Activated T-helper 1 cell treated with anti-CD3 and anti-CD28 coated beads, Interleukin-12 subunit alpha, Interleukin-12 subunit beta, Interleukin-2, Interleukin-4 antibody, amounts not matched to agents 30 ng/mL and 10 ng/mL and 1 ng/mL, durations not matched to agents 14 hours and 24 hours and 36 hours (primary cell): Measurements from ENCODE around the gene FAM13A. TPM values are rescaled to one million over a fixed set of nuclear protein-coding genes. Genes with fewer than 3 reads are reported as not detected.

ENCODE experiments used
- DNase-seq: peaks from one replicate; pipeline ENCODE4 v3.0.0; 2021; ENCODE audit warnings: low spot score
- H3K27ac Mint-ChIP-seq: one replicate; pipeline ENCODE4 v1.8.0; 2021; ENCODE audit warnings: mild to moderate bottlenecking, mixed read lengths
- H3K27me3 Mint-ChIP-seq: one replicate; pipeline ENCODE4 v1.8.0; 2022; ENCODE audit warnings: mild to moderate bottlenecking, moderate library complexity, mixed read lengths; ENCODE audit not compliant: insufficient read depth
- H3K36me3 Mint-ChIP-seq: one replicate; pipeline ENCODE4 v1.8.0; 2021; ENCODE audit warnings: low read depth, mixed read lengths
- H3K4me1 Mint-ChIP-seq: one replicate; pipeline ENCODE4 v1.8.0; 2021; ENCODE audit warnings: low read depth, mixed read lengths
- H3K4me3 Mint-ChIP-seq: one replicate; pipeline ENCODE4 v1.8.0; 2021; ENCODE audit warnings: mild to moderate bottlenecking, moderate library complexity, mixed read lengths
- H3K9me3 Mint-ChIP-seq: one replicate; pipeline ENCODE4 v1.8.0; 2021; ENCODE audit warnings: mixed read lengths
- intact Hi-C: fragments of 100-400 bp; cut with micrococcal nuclease; formaldehyde crosslinking; loops from one replicate; pipeline ENCODE4 v1.15.1; 2024
- total RNA-seq: library from RNA; stranded (reverse); gene quantifications from 2 replicates; pipeline ENCODE4 v1.2.3, GENCODE V29; 2022

Gene FAM13A
- total RNA-seq, 1 donor from 2014 or later, result 3.0 TPM

DNA sequence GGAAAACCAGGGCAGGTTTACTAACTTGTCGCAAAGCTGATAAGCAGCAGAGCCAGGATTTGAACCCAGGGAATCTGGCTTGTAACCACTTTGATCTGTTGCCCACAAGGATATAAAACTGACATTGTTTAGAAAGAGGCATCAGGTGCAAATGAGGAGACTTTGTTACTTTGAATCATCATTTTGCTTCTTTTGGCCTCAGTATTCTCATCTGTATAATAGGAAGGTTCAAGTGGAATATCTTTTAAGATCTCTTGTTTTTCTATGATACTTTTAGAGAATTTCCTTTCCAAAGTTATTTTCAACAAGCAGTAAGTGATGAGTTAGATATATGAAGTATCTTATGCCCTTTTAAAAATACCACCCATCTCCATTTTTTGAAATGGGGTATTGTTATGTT, 301.5 kb downstream of the FAM13A start:
- H3K4me3 Mint-ChIP-seq, result no peak overlapping the region
- no peak overlapping the region for H3K27ac Mint-ChIP-seq
- no peak for DNase-seq
- no peaks in the 10 kb centered on the region for H3K4me1 Mint-ChIP-seq
- H3K36me3 Mint-ChIP-seq, result peaks cover 9% of the 10 kb centered on the region
- H3K27me3 Mint-ChIP-seq, result peaks cover 2% of the 10 kb centered on the region
- intact Hi-C loops, result no loop called here
- H3K9me3 Mint-ChIP-seq, result no peaks in the 10 kb centered on the region

DNA sequence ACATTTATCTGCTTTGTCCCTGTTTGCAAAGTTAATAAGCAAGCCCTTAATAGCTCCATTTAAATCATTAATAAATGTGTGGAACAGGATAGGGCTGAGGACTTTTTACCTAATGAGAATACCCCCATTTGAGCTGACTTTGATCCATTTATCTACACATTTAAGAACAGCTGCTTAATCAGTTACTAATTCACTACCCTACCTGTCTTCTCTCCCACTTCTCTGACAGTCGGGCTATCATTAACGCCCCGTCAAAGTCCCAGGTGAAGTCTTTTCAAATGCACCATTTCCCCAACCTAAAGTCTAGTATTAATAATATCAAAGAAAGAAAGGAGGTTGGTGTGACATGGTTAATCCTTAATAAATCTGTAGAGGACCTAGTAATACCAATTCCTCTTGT, 302.2 kb downstream of the FAM13A start:
- H3K36me3 Mint-ChIP-seq, result peaks cover 14% of the 10 kb centered on the region
- peaks cover 2% of the 10 kb centered on the region for H3K27me3 Mint-ChIP-seq
- intact Hi-C loops, result no loop called here
- DNase-seq, result no peak
- H3K4me1 Mint-ChIP-seq, result no peaks in the 10 kb centered on the region
- no peaks in the 10 kb centered on the region for H3K9me3 Mint-ChIP-seq
- H3K27ac Mint-ChIP-seq, result no peak overlapping the region
- H3K4me3 Mint-ChIP-seq, result no peak overlapping the region

DNA sequence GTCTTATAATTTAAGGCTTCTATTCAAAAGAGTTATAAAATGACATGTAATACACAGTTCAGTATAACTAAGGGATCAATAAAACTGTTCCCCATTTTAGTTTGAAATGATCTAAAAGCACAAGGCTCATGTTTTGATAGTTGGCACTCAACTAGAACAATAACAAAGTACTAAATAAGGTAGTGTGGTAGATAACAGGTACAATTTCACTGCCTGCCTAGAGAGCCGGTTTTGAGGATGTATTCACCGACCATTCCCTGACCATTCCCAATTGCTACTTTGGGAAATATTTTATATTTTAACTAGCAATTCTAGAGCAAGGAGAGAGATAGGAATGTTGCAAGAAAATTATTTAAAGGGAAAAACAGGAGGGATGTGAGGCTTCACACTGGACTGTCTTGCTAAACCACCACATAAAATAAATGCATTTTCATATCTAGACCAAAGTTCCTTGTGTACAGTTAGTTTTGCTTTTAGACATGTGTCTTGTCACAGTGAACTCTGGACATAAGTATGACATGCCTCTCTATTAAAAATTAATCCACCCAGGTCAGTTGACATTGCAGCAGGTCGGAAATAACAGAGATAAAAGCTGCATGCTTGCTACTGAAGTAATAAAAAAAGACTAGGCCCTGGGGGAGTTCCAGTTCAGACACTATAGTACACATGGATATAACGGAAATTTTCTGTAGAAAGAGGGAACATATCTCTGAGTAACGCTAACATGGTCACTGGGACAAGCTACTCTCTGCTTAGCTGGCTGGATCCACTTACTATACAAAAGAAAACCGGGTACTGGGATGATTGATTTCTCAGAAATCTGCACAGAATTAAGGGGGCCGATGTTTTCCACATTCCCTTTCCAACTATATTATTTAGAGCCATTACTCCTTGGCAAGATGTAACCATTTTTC, 303.1 kb downstream of the FAM13A start:
- no peak overlapping the region for H3K4me3 Mint-ChIP-seq
- H3K27ac Mint-ChIP-seq, result no peak overlapping the region
- H3K27me3 Mint-ChIP-seq, result peaks cover 2% of the 10 kb centered on the region
- DNase-seq, result no peak
- H3K36me3 Mint-ChIP-seq, result peaks cover 19% of the 10 kb centered on the region
- H3K4me1 Mint-ChIP-seq, result no peaks in the 10 kb centered on the region
- H3K9me3 Mint-ChIP-seq, result no peaks in the 10 kb centered on the region
- intact Hi-C loops, result no loop called here

DNA sequence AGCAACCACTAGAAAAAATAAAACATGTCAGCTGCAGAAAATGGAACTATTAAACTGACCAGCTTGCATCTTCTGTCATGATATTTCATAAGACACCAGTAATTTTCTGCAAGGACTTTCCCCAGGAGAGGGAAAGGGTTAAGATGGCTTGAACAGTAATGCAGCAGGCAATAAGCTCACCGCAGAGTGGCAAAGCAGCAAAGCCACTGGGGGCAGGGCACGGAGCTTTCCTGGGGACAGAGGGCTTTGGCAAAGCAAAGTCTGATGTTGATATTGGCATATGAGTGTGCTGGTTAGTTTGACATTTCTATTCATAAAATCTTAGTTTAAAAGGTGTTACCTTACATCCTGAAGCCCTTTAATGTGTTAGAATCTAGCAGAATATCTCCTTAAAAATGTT, 304.2 kb downstream of the FAM13A start:
- DNase-seq, result no peak
- Mint-ChIP-seq H3K27me3 (peaks cover 2% of the 10 kb centered on the region), H3K4me3 (no peak overlapping the region), H3K27ac (no peak overlapping the region), H3K4me1 (no peaks in the 10 kb centered on the region), H3K36me3 (peaks cover 25% of the 10 kb centered on the region), H3K9me3 (no peaks in the 10 kb centered on the region)
- intact Hi-C loops, result no loop called here

DNA sequence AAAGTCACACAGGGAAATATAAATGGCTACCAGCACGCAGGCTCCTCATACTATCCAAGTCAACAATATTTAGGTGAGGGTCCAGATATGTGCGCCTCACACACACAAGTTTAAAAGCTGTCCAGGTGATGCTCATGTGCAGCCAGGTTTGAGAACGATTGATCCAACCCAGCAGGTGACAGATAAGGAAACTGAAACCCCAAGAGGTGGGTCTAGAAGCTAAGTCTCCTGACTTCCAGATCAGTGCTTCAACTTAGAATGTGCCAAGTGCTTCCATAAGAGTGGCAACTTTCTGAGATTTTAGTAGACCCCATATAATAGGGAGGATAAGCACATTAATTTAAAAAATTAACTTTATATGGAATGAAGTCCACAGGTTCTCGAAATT, 304.9 kb downstream of the FAM13A start:
- H3K4me3 Mint-ChIP-seq, result no peak overlapping the region

DNA sequence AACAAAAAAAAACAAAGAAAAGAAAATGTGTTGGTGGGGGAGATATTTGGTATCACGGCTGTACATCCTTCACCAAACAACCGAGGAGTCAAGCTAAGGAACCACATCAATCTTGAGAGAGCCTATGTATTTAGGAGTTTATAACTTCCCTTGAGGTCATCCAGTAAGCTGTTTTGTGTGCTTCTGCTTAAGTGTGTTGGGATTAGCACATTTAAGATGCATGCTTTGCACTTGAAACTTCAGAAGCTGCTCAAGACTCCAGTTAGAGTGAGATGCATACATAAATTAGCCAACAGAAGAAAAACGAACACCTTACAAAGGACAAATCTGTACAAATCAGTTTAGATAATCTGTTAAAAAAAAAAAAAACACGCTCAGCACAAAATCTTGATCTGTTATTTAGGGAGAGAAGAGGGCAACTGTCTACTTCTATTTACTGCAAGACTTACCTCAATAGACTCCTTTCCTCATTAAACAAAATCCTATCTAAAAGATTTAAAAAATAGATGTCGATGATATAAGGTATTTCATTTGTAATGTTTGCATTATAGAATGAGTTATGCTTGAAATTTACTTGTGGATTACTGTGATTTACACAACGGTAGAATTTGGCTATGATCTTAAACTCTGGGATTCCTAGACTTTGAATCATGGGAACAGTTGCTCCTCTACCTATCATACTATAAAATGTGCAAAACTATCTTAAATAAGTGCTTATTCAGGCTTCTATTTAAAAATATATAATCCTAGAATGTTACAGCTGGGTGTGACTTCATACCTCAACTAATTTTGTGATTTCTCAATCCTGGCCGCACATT, 305.5 kb downstream of the FAM13A start:
- H3K36me3 Mint-ChIP-seq, result peaks cover 27% of the 10 kb centered on the region
- DNase-seq, result no peak
- H3K27me3 Mint-ChIP-seq, result peaks cover 2% of the 10 kb centered on the region
- intact Hi-C loops, result no loop called here
- no peak overlapping the region for H3K4me3 Mint-ChIP-seq
- no peaks in the 10 kb centered on the region for H3K9me3 Mint-ChIP-seq
- no peak overlapping the region for H3K27ac Mint-ChIP-seq
- no peaks in the 10 kb centered on the region for H3K4me1 Mint-ChIP-seq

More for the DNA sequence above, 304.9 kb downstream of the FAM13A start:
- Mint-ChIP-seq H3K9me3 (no peaks in the 10 kb centered on the region), H3K27me3 (peaks cover 2% of the 10 kb centered on the region), H3K4me1 (no peaks in the 10 kb centered on the region), H3K36me3 (peaks cover 23% of the 10 kb centered on the region), H3K27ac (no peak overlapping the region)
- intact Hi-C loops, result no loop called here
- DNase-seq, result no peak

DNA sequence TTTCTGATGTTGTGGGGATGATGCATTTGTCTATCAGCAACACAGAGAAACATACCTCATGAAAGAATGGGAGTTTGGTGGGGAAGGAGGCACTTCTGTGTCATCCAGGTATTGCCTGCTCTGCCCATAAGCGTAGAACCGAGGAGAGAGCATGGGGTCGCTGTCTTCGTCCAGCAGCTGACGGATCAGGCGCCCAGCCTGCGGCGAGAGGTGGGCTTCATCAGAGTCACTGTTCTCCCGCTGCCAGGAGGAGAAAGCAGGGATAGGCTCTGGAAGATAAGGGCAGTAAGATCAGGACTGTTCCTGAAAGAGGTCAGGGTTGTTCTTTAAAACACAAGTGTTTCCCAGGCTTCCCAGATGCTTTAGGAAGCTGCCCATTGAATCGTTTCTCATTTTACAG, 306.6 kb downstream of the FAM13A start:
- Mint-ChIP-seq H3K4me3 (no peak overlapping the region), H3K27me3 (peaks cover 2% of the 10 kb centered on the region), H3K9me3 (no peaks in the 10 kb centered on the region), H3K36me3 (peaks cover 30% of the 10 kb centered on the region), H3K4me1 (no peaks in the 10 kb centered on the region), H3K27ac (no peak overlapping the region)
- intact Hi-C loops, result no loop called here
- DNase-seq, result no peak

DNA sequence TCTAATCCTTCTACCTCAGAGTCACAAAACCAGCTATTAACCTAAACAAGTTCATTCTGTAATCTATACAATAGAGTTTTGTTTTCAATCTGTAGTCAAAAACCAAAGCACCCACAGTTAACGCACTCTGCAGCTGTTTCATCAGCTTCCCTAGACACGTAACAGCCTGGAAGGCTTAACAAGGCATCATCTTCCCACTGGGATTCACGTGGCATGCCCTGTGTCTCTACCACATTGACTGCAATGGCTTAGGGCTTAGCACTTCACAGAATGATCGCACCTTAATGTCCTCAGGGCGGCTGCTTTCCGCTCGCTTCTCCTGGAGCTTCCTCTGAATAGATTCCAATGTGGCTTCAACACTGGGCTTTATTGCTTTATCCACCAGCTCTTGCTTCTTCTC, 309.6 kb downstream of the FAM13A start:
- Mint-ChIP-seq H3K27ac (no peak overlapping the region), H3K4me1 (no peaks in the 10 kb centered on the region), H3K27me3 (peaks cover 2% of the 10 kb centered on the region), H3K4me3 (no peak overlapping the region), H3K9me3 (no peaks in the 10 kb centered on the region), H3K36me3 (peaks cover 37% of the 10 kb centered on the region)
- no peak for DNase-seq
- intact Hi-C loops, result no loop called here

DNA sequence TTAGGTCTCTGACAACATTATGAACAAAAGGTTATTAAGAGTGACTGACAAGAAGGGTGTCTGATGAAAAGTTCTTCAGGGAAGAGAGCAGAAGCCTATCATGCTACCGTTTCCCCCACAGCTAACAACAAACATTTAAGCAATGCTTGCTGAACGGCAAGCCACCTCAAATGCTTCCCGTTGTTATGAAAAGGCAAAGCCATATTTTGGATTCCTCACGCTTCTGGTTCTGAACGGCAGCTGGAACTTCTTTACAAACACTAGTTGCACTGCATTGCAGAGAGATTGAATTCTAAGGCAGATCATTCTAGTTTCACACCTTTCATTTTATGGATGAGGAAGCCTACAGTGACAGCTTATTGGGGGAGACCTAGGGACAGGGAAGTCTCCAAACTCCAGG, 310.8 kb downstream of the FAM13A start:
- Mint-ChIP-seq H3K27ac (no peak overlapping the region), H3K9me3 (no peaks in the 10 kb centered on the region), H3K4me1 (no peaks in the 10 kb centered on the region), H3K27me3 (no peaks in the 10 kb centered on the region), H3K4me3 (no peak overlapping the region), H3K36me3 (peaks cover 36% of the 10 kb centered on the region)
- intact Hi-C loops, result no loop called here
- no peak for DNase-seq

DNA sequence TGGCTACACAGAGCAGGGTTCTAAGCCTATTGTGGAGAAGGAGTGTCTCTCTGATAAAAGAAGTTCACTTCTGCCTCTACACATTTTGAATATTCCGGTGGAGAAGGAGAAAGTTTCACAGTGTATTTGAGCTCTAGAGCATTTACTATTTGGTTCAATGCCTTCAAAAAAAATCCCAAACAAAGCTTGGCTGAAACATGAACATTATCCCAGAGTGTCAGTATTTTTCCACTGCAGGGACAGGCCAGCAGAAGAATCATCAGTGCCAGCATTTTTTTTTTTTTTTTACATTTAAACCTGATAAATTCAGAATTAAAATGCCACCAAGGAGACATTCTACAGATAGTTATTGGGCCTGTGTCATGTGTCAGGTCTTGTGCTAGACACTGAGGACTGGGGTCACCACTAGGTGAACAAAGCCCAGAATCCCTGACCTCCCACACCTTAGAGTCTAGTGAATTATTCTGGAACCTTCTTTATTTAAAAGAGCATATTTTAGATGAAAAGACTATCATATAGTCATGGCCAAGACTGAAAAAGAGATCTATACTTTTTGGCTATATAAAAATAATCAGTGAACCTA, 311.3 kb downstream of the FAM13A start:
- Mint-ChIP-seq H3K4me3 (no peak overlapping the region), H3K4me1 (no peaks in the 10 kb centered on the region), H3K27ac (no peak overlapping the region), H3K36me3 (peaks cover 36% of the 10 kb centered on the region), H3K9me3 (no peaks in the 10 kb centered on the region), H3K27me3 (no peaks in the 10 kb centered on the region)
- intact Hi-C loops, result no loop called here
- DNase-seq, result no peak

DNA sequence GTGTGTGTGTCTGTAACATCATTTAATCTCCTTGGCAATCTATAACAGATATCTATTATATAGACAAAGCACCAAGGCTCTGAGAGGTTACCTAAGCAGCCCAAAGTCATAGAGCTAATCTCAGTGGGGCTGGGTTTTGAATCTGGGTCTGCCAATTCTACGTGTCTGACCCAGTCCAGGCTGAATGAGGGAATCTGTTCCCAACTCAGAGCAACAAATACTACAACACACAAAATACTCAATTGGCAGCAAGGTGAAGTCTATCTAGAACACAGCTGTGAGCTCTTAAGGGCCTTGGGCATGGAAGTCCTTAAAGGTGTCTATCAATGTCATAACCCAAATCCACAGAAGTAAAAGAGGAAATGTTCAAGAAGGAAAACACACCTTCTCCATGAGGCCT, 311.8 kb downstream of the FAM13A start:
- Mint-ChIP-seq H3K9me3 (no peaks in the 10 kb centered on the region), H3K36me3 (peaks cover 33% of the 10 kb centered on the region)
- no peak for DNase-seq

DNA sequence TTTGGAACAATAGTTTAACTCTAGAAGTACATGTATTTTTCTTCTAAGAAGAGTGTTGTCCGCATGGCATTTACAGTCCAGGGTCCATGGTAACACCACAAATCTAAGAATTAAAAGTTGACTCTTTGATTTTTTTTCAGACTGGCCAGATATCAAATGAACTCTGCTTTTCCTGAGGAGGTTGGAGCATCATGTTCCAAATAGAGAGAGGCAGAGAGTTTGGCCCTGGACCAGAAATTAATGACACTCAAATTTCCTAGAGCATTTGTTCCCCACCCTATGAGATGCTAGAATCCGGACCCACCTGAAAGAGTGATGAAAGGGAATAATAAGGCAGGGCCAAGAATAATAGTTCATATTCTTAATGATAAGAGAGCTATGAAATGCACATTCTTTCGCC, 312.4 kb downstream of the FAM13A start:
- Mint-ChIP-seq H3K27ac (no peak overlapping the region), H3K4me3 (no peak overlapping the region), H3K27me3 (no peaks in the 10 kb centered on the region), H3K9me3 (no peaks in the 10 kb centered on the region), H3K36me3 (peaks cover 29% of the 10 kb centered on the region), H3K4me1 (no peaks in the 10 kb centered on the region)
- DNase-seq, result no peak
- intact Hi-C loops, result no loop called here

More for the DNA sequence above, 311.8 kb downstream of the FAM13A start:
- intact Hi-C loops, result no loop called here
- H3K4me3 Mint-ChIP-seq, result no peak overlapping the region
- no peaks in the 10 kb centered on the region for H3K4me1 Mint-ChIP-seq
- no peak overlapping the region for H3K27ac Mint-ChIP-seq
- H3K27me3 Mint-ChIP-seq, result no peaks in the 10 kb centered on the region

DNA sequence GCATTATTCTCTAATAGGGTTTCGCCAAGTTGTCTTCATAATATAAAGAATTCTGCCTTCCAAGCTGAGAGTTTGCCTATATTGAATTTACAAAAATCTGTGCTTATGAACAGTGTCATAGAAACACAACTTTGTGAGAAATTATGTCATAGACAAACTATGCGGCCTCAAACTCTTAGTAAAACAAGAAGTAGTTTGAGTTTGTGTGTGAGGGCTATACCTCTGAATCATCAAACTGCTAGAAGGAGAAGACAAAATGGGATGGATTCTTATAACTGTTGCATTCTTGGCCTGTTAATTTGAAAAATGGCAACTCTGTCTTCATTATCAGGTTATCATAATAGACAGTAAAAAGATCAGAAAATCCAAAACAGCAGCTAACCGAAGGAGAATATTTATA, 313.3 kb downstream of the FAM13A start:
- Mint-ChIP-seq H3K4me3 (no peak overlapping the region), H3K9me3 (no peaks in the 10 kb centered on the region), H3K4me1 (no peaks in the 10 kb centered on the region), H3K27me3 (no peaks in the 10 kb centered on the region), H3K27ac (no peak overlapping the region), H3K36me3 (peaks cover 24% of the 10 kb centered on the region)
- intact Hi-C loops, result no loop called here
- no peak for DNase-seq
